Esophagus muscularis mucosa (tissue), 4 donors: Measurements from ENCODE around the gene CLBA1. TPM values are rescaled to one million over a fixed set of nuclear protein-coding genes. Genes with fewer than 3 reads are reported as not detected.

Experiments used
- DNase-seq: peaks from one replicate; pipeline ENCODE4 v3.0.0-alpha.2; 2017; ENCODE audit errors: extremely low spot score
- H3K27ac ChIP-seq, 4 donors: fragments of 200-600 bp; sonication (generic); replicated peaks in 1 of 4; 1 replicate in 3 of 4; 2 replicates in 1 of 4; pipeline ENCODE4 v1.5.1; 2016 to 2019; ENCODE audit warnings: mild to moderate bottlenecking in 1 of 4
- H3K27me3 ChIP-seq, 4 donors: fragments of 200-600 bp; sonication (generic); one replicate each; pipeline versions ENCODE4 v1.5.1 to v1.6.0; 2016 to 2019
- H3K36me3 ChIP-seq, 4 donors: fragments of 200-600 bp; sonication (generic); one replicate each; pipeline ENCODE4 v1.5.1; 2016 to 2019
- H3K4me1 ChIP-seq, 4 donors: fragments of 200-600 bp; sonication (generic); one replicate each; pipeline ENCODE4 v1.5.1; 2016 to 2019
- H3K4me3 ChIP-seq, 4 donors: fragments of 200-600 bp; sonication (generic); 1 replicate in 2 of 4; 2 replicates in 2 of 4; pipeline ENCODE4 v1.5.1; 2016 to 2019; ENCODE audit warnings: mild to moderate bottlenecking in 4 of 4, moderate library complexity in 1 of 4
- H3K9me3 ChIP-seq, 4 donors: fragments of 200-600 bp; sonication (generic); 1 replicate in 3 of 4; 2 replicates in 1 of 4; pipeline ENCODE4 v1.5.1; 2016 to 2019
- CTCF ChIP-seq, 3 experiments: fragments of 200-600 bp in 2 of 3; fragments of 450-650 bp in 1 of 3; sonication (generic) in 2 of 3; IDR thresholded peaks; one replicate each; pipeline ENCODE4 v1.5.1; 2017 to 2019; ENCODE audit warnings: antibody characterized with exemption in 3 of 3, mild to moderate bottlenecking in 2 of 3, moderate library complexity in 1 of 3
- EP300 ChIP-seq: sonication (generic); formaldehyde crosslinking; IDR thresholded peaks from one replicate; pipeline ENCODE4 v1.6.1; 2017; ENCODE audit warnings: antibody characterized with exemption
- POLR2A ChIP-seq: fragments of 450-650 bp; IDR thresholded peaks from one replicate; pipeline ENCODE4 v1.6.1; 2017; ENCODE audit warnings: antibody characterized with exemption, moderate library complexity, mild to moderate bottlenecking, low read depth
- POLR2AphosphoS5 ChIP-seq, 2 donors: sonication (generic); formaldehyde crosslinking; IDR thresholded peaks; one replicate each; pipeline ENCODE4 v1.6.1; 2017; ENCODE audit warnings: antibody characterized with exemption in 2 of 2
- WGBS: methylation state at CpG from one replicate; pipeline ENCODE4 v1.1.5; 2018; 5-methylcytosine and 5-hydroxymethylcytosine counted together
- intact Hi-C: fragments of 100-400 bp; cut with DNase I; formaldehyde crosslinking; loops from one replicate; pipeline ENCODE4 v1.15.1; 2023
- total RNA-seq, 4 donors: library from RNA; depleted of rRNA; stranded (reverse); fragments of >200 nt; gene quantifications; one replicate each; pipeline versions ENCODE4 v1.1.0 to v1.2.1, GENCODE V29; 2016

CLBA1 gene
- total RNA-seq, 4 donors from 2014 or later, result 3.7 to 9.8 (median 6.7) TPM

- DNase-seq, result no peak
- WGBS, result 62% methylated on average over 15 of the region's 25 CpGs
- Histone ChIP-seq H3K9me3 (no peaks in the 10 kb centered on the region), H3K27me3 (no peaks in the 10 kb centered on the region), H3K27ac (peak overlapping the region in 1 of 4 donors; percentile 33), H3K4me1 (peaks cover 0 to 26% (median 20%) of the 10 kb centered on the region in 4 donors), H3K4me3 (no peak overlapping the region), H3K36me3 (peaks cover 0 to 52% (median 42%) of the 10 kb centered on the region in 4 donors)
- intact Hi-C loops, result no loop called here
- TF ChIP-seq POLR2A (no peak), EP300 (no peak), CTCF (IDR thresholded peaks at IDR 0.05) (no peak), POLR2AphosphoS5 (IDR thresholded peaks at IDR 0.05) (no peak)
Measured at GRCh38 chr14:104957146-104958113, 28.2 kb upstream of the CLBA1 start.

GRCh38 chr14:104964546-104964945 lies 21.0 kb upstream of the CLBA1 start:
- 87% methylated on average over 7 of the region's 7 CpGs for WGBS
- Histone ChIP-seq H3K36me3 (peaks cover 0 to 3% (median 0%) of the 10 kb centered on the region in 4 donors), H3K27ac (peak overlapping the region in 2 of 4 donors; percentile 16 to 87), H3K27me3 (peaks cover 0 to 5% (median 0%) of the 10 kb centered on the region in 4 donors), H3K4me1 (peaks cover 31 to 58% (median 44%) of the 10 kb centered on the region in 4 donors), H3K4me3 (no peak overlapping the region), H3K9me3 (no peaks in the 10 kb centered on the region)
- TF ChIP-seq POLR2A (no peak), EP300 (no peak), CTCF (IDR thresholded peaks at IDR 0.05) (no peak), POLR2AphosphoS5 (IDR thresholded peaks at IDR 0.05) (no peak)
- intact Hi-C loops, result no loop called here
- DNase-seq, result no peak

- peaks cover 31 to 70% (median 55%) of the 10 kb centered on the region in 4 donors for H3K4me1 ChIP-seq
- no peak for DNase-seq
- 81% methylated on average over 13 of the region's 13 CpGs for WGBS
- peak overlapping the region; percentile 87 to 99 (median 94) for H3K27ac ChIP-seq
- no peak overlapping the region for H3K4me3 ChIP-seq
- TF ChIP-seq EP300, result no peak
- no peak for TF ChIP-seq CTCF (IDR thresholded peaks at IDR 0.05)
- H3K9me3 ChIP-seq, result no peaks in the 10 kb centered on the region
- peaks cover 0 to 5% (median 0%) of the 10 kb centered on the region in 4 donors for H3K27me3 ChIP-seq
- intact Hi-C loops, result no loop called here
- peaks cover 0 to 3% (median 0%) of the 10 kb centered on the region in 4 donors for H3K36me3 ChIP-seq
Measured at GRCh38 chr14:104965561-104966231, 19.9 kb upstream of the CLBA1 start.

- 91% methylated on average over 9 of the region's 9 CpGs for WGBS
- Histone ChIP-seq H3K4me3 (peak overlapping the region in 2 of 4 donors; percentile 56 to 66), H3K27ac (peak overlapping the region; percentile 87 to 99 (median 94)), H3K9me3 (no peaks in the 10 kb centered on the region), H3K27me3 (peaks cover 0 to 5% (median 0%) of the 10 kb centered on the region in 4 donors), H3K4me1 (peaks cover 38 to 76% (median 62%) of the 10 kb centered on the region in 4 donors), H3K36me3 (peaks cover 0 to 3% (median 0%) of the 10 kb centered on the region in 4 donors)
- intact Hi-C loops, result no loop called here
- no peak for DNase-seq
- TF ChIP-seq EP300 (no peak), POLR2A (no peak), POLR2AphosphoS5 (IDR thresholded peaks at IDR 0.05) (no peak), CTCF (IDR thresholded peaks at IDR 0.05) (no peak)
Measured at GRCh38 chr14:104966261-104966865, 19.2 kb upstream of the CLBA1 start.
